K562 (cell line): ENCODE measurements around the gene VTCN1. TPM values are rescaled to one million over a fixed set of nuclear protein-coding genes. Genes with fewer than 3 reads are reported as not detected.

Experiments used
- ATAC-seq: fragments of 200-7000 bp; cut with Tn5 transposase; 3 replicates; pipeline ENCODE4 v1.9.1; 2020; ENCODE audit warnings: moderate library complexity
- BruUV-seq: library from RNA; stranded (reverse); fragments of 400-500 nt; replicated peaks from 2 replicates; lab custom pipeline; 2021; lab: Mats Ljungman, UMichigan
- CTCF ChIA-PET: fragments of 300-600 bp; formaldehyde crosslinking; extraction: SDS; loops from one replicate; lab custom pipeline; 2021; ENCODE audit warnings: low intra/inter-chr PET ratio; lab: Yijun Ruan, JAX
- POLR2A ChIA-PET: fragments of 300-600, 350-650 bp; sonication (Branson Sonifier 250); formaldehyde crosslinking; extraction: SDS; loops from one replicate; lab custom pipeline; 2021; ENCODE audit warnings: antibody characterized with exemption, inconsistent platforms; lab: Yijun Ruan, JAX
- DNase-seq, 4 experiments: peaks; one replicate each; pipeline versions ENCODE4 v3.0.0 to v3.0.0-alpha.2; 2011 to 2018; ENCODE audit warnings: low spot score in 3 of 4, mixed read lengths in 3 of 4; ENCODE audit errors: extremely low read depth in 1 of 4
- FAIRE-seq: peaks from 2 replicates; lab custom pipeline; 2011; peaks lifted over from hg19 to GRCh38; lab: Jason Lieb, UNC
- H2AFZ ChIP-seq: 2 replicates; pipeline ENCODE4 v1.6.0; 2011; ENCODE audit warnings: low read depth, low read length, control low read depth, inconsistent platforms
- H3K27ac ChIP-seq: fragments of 200-600 bp; 3 replicates; pipeline ENCODE4 v1.8.0; 2011; ENCODE audit warnings: low read depth, mild to moderate bottlenecking, control low read depth, inconsistent platforms, low read length, moderate library complexity, mixed read lengths; ENCODE audit errors: extremely low read depth
- H3K27me3 ChIP-seq, 2 experiments: fragments of 300-600 bp in 1 of 2; 2 replicates in 1 of 2; 3 replicates in 1 of 2; pipeline versions ENCODE4 v1.6.0 to v1.8.0; 2011; ENCODE audit warnings: inconsistent platforms in 2 of 2, low read length in 2 of 2, mild to moderate bottlenecking in 1 of 2, mixed read lengths in 1 of 2, moderate library complexity in 1 of 2; ENCODE audit not compliant: control insufficient read depth in 2 of 2, insufficient read depth in 2 of 2
- H3K36me3 ChIP-seq: fragments of 300-600 bp; 3 replicates; pipeline ENCODE4 v1.8.0; 2011; ENCODE audit warnings: mild to moderate bottlenecking, low read length, inconsistent platforms; ENCODE audit not compliant: control insufficient read depth, insufficient read depth
- H3K4me1 ChIP-seq, 2 experiments: fragments of 200-600 bp in 1 of 2; replicated peaks in 1 of 2; 2 replicates in 1 of 2; 3 replicates in 1 of 2; pipeline versions ENCODE4 v1.5.1 to v1.8.0; 2011; ENCODE audit warnings: inconsistent platforms in 2 of 2, low read length in 2 of 2, mild to moderate bottlenecking in 1 of 2, mixed read lengths in 1 of 2, moderate library complexity in 1 of 2; ENCODE audit not compliant: control insufficient read depth in 2 of 2, insufficient read depth in 2 of 2
- H3K4me2 ChIP-seq: 2 replicates; pipeline ENCODE4 v1.6.1; 2011; ENCODE audit warnings: low read length, control low read depth, inconsistent platforms, mixed read lengths; ENCODE audit not compliant: insufficient read depth
- H3K4me3 ChIP-seq: fragments of 200-600 bp; sonication (generic), shearing (Covaris generic); 2 replicates; pipeline ENCODE4 v1.5.1; 2016; ENCODE audit warnings: control low read depth, inconsistent platforms
- H3K79me2 ChIP-seq: fragments of 200-600 bp; 3 replicates; pipeline ENCODE4 v1.8.0; 2011; ENCODE audit warnings: low read length, inconsistent platforms; ENCODE audit not compliant: control insufficient read depth, insufficient read depth
- H3K9ac ChIP-seq, 2 experiments: 2 replicates each; pipeline versions ENCODE4 v1.6.0 to v1.6.1; 2011; ENCODE audit warnings: low read depth in 2 of 2, low read length in 2 of 2, control low read depth in 1 of 2, inconsistent platforms in 1 of 2, mild to moderate bottlenecking in 1 of 2, mixed read lengths in 1 of 2; ENCODE audit not compliant: insufficient read depth in 1 of 2
- H3K9me1 ChIP-seq: one replicate; pipeline ENCODE4 v1.6.0; 2011; ENCODE audit warnings: inconsistent platforms, mild to moderate bottlenecking, low read length, moderate library complexity; ENCODE audit not compliant: control insufficient read depth, insufficient read depth
- H3K9me3 ChIP-seq: replicated peaks from 2 replicates; pipeline ENCODE4 v1.5.1; 2011; ENCODE audit warnings: low read depth, low read length, inconsistent platforms; ENCODE audit not compliant: control insufficient read depth, insufficient read depth
- H4K20me1 ChIP-seq: replicated peaks from 2 replicates; pipeline ENCODE4 v1.6.1; 2011; ENCODE audit warnings: low read length, inconsistent platforms, mixed read lengths; ENCODE audit not compliant: control insufficient read depth, insufficient read depth
- CHD1 ChIP-seq: fragments of 200-600 bp; sonication (generic); IDR thresholded peaks from one replicate; pipeline ENCODE4 v1.6.1; 2012; ENCODE audit warnings: mild to moderate bottlenecking, moderate library complexity, low read length, inconsistent platforms
- FOXK1 ChIP-seq: sonication (generic); formaldehyde crosslinking; IDR thresholded peaks from 2 replicates; pipeline ENCODE4 v1.8.0; 2022; ENCODE audit warnings: missing genetic modification reagents, mild to moderate bottlenecking, borderline replicate concordance
- PRPF4 ChIP-seq: fragments of 200-400 bp; formaldehyde crosslinking; IDR thresholded peaks from one replicate; pipeline ENCODE4 v1.6.1; 2017; ENCODE audit warnings: low read length, low read depth, mild to moderate bottlenecking; ENCODE audit not compliant: insufficient read depth, poor library complexity, severe bottlenecking
- TARDBP ChIP-seq: fragments of 450-650 bp; IDR thresholded peaks from 2 replicates; pipeline ENCODE4 v1.6.1; 2016
- ZBTB17 ChIP-seq: fragments of 450-650 bp; formaldehyde crosslinking; IDR thresholded peaks from 2 replicates; pipeline ENCODE4 v1.4.0; 2020; ENCODE audit warnings: mild to moderate bottlenecking
- ZNF239 ChIP-seq: fragments of 250-450 bp; sonication (Bioruptor Pico); IDR thresholded peaks from 2 replicates; pipeline ENCODE4 v1.4.0; 2020; ENCODE audit warnings: mild to moderate bottlenecking
- ZNF384 ChIP-seq: IDR thresholded peaks from 2 replicates; pipeline ENCODE4 v1.6.1; 2012; ENCODE audit warnings: low read depth, low read length, improper control_type of control experiment
- WGBS: fragments of 100-300 bp; shearing (Covaris generic); methylation state at CpG from one replicate; pipeline ENCODE4 v1.1.6; 2016; ENCODE audit warnings: low coverage, mixed read lengths; ENCODE audit not compliant: insufficient coverage; ENCODE audit errors: missing lambda C conversion rate; 5-methylcytosine and 5-hydroxymethylcytosine counted together
- in situ Hi-C: fragments of 300-500 bp; cut with MboI; formaldehyde crosslinking; loops from 4 replicates; pipeline ENCODE4 v1.15.0; 2018; ENCODE audit warnings: inconsistent platforms, mixed read lengths
- intact Hi-C: fragments of 100-400 bp; cut with micrococcal nuclease; formaldehyde crosslinking; loops from 2 replicates; pipeline ENCODE4 v1.14.2; 2022
- polyA plus RNA-seq, 8 experiments: library from polyadenylated mRNA; depleted of rRNA in 4 of 8; stranded (reverse) in 5 of 8; unstranded in 3 of 8; fragments of >200 nt; fragmentation: Nextera tagmentation in 2 of 8; fragmentation: Illumina TruSeq in 1 of 8; extraction: Ambion mirVana in 2 of 8; extraction: Trizol in 1 of 8; gene quantifications; 2 replicates each; pipeline versions ENCODE4 v1.2.1 to v1.2.3, GENCODE V29; 2011 to 2014; ENCODE audit warnings: inconsistent platforms in 1 of 8, missing spikeins in 1 of 8
- total RNA-seq, 7 experiments: library from RNA; depleted of rRNA in 6 of 7; stranded (reverse); fragments of >200 nt in 6 of 7; fragmentation: Illumina TruSeq in 2 of 7; extraction: Trizol in 2 of 7; gene quantifications; 2 replicates each; pipeline versions ENCODE4 v1.2.1 to v1.2.3, GENCODE V29; 2011 to 2021; ENCODE audit warnings: low replicate concordance in 1 of 7
- TF ChIP-seq, protein P1 (sequence below): fragments of 450-650 bp; IDR thresholded peaks from 2 replicates; pipeline ENCODE4 v1.6.1; 2016; ENCODE audit warnings: missing biosample characterization, missing genetic modification characterization
- TF ChIP-seq, protein P2 (sequence below): sonication (generic); IDR thresholded peaks from 2 replicates; pipeline ENCODE4 v1.6.1; 2016
- TF ChIP-seq, protein P3 (sequence below): sonication (generic); formaldehyde crosslinking; IDR thresholded peaks from 2 replicates; pipeline ENCODE4 v1.8.1; 2022; ENCODE audit warnings: missing genetic modification reagents

VTCN1 gene
- total and polyA plus RNA-seq, 9 of the 15 experiments (the other 6 are each of a cell fraction or from before 2014, with no cell fraction given): not detected

DNA sequence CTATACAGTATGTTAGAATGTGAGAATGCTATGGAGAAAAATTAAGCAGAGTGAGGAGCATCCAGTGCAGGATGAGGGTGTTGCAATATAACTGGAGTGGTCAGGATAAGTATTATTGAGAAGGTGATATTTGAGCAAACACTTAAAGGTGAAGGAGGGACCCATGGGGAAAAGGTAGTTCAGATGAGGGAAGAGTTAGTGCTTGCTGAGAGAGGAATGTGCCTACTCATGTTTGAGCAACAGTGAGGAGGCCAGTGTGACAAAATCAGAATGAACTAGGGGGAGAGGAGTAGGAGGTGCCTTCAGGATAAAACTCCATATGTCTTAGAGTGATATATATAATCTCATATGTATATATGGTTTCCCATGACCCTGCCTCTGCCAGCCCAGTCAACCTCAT lies 82.9 kb downstream of the VTCN1 start (continued):
- TF ChIP-seq, protein P1, sequence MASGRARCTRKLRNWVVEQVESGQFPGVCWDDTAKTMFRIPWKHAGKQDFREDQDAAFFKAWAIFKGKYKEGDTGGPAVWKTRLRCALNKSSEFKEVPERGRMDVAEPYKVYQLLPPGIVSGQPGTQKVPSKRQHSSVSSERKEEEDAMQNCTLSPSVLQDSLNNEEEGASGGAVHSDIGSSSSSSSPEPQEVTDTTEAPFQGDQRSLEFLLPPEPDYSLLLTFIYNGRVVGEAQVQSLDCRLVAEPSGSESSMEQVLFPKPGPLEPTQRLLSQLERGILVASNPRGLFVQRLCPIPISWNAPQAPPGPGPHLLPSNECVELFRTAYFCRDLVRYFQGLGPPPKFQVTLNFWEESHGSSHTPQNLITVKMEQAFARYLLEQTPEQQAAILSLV (tag): 0 out of 2 replicates have a peak, but pooled peaks have one; percentile 42
- TF ChIP-seq ZBTB17 (CRISPR knock-in tag) (no peak), FOXK1 (CRISPR knock-in tag) (no peak)

DNA sequence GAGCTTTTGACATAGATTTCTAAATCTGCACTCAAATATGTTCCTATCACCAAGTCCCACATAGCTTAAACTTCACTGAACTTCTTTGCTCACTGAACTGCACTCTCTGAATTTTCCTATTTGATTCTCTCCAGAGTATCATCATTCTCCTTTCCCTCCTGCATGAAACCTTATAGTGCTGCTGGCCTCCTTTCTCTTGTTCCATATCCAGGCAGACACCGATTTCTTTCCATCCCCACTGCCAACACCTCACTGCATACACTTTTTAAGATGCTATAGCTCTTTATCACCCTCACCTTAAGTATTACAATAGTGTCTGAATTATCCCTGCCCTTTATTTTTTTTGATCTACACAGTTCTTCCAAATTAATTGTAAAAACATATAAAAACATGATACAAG lies 86.1 kb downstream of the VTCN1 start:
- Histone ChIP-seq H3K9me1 (no peaks in the 10 kb centered on the region), H4K20me1 (no peaks in the 10 kb centered on the region), H3K4me3 (no peak overlapping the region), H3K36me3 (no peaks in the 10 kb centered on the region), H2AFZ (no peak overlapping the region), H3K27me3 (peaks cover 6% of the 10 kb centered on the region in 2 experiments; a peak in 1 of 5 replicates), H3K79me2 (no peaks in the 10 kb centered on the region), H3K9me3 (no peaks in the 10 kb centered on the region), H3K9ac (no peak overlapping the region), H3K27ac (no peak overlapping the region), H3K4me1 (peaks cover 14 to 17% of the 10 kb centered on the region in 2 experiments; a peak in 4 of 5 replicates), H3K4me2 (no peak overlapping the region)
- no peak for DNase-seq
- 0% methylated on average over 1 of the region's 1 CpG for WGBS
- no peak for TF ChIP-seq ZNF384
- TF ChIP-seq, protein P2, sequence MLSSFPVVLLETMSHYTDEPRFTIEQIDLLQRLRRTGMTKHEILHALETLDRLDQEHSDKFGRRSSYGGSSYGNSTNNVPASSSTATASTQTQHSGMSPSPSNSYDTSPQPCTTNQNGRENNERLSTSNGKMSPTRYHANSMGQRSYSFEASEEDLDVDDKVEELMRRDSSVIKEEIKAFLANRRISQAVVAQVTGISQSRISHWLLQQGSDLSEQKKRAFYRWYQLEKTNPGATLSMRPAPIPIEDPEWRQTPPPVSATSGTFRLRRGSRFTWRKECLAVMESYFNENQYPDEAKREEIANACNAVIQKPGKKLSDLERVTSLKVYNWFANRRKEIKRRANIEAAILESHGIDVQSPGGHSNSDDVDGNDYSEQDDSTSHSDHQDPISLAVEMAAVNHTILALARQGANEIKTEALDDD: no peak
- TF ChIP-seq, protein P3, sequence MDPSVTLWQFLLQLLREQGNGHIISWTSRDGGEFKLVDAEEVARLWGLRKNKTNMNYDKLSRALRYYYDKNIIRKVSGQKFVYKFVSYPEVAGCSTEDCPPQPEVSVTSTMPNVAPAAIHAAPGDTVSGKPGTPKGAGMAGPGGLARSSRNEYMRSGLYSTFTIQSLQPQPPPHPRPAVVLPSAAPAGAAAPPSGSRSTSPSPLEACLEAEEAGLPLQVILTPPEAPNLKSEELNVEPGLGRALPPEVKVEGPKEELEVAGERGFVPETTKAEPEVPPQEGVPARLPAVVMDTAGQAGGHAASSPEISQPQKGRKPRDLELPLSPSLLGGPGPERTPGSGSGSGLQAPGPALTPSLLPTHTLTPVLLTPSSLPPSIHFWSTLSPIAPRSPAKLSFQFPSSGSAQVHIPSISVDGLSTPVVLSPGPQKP (CRISPR knock-in tag): no peak
- no peak for TF ChIP-seq ZNF239
- TF ChIP-seq TARDBP: no peak
- TF ChIP-seq CHD1: no peak
- TF ChIP-seq PRPF4: no peak
- CTCF ChIA-PET: no interaction called here
- no TSS peak for BruUV-seq
- POLR2A ChIA-PET: interaction anchor here (1.0 kb wide), 1 partner anchor 9 kb away, joined by 3 read pairs; no protein-coding TSS in a partner anchor
- intact Hi-C loops: loop anchor here (5.0 to 10.0 kb wide), 4 partner anchors 158 to 550 kb away; partner anchors contain the start of gene CD58
- no peak for FAIRE-seq
- in situ Hi-C loops: no loop called here
- ATAC-seq: no peak
